Stimulated activated naive B cell treated with anti-CD40 and anti-IgM and Interleukin-4, amounts not matched to agents 10 μg/mL and 1 μg/mL and 100 μg/mL, for 72 hours (primary cell): ENCODE results near the gene BTBD7.

ENCODE experiments used
- ATAC-seq, 2 donors: fragments of 150-1000 bp; cut with Tn5 transposase; replicated peaks; 2 replicates each; pipeline ENCODE4 v1.10.0; 2021; ENCODE audit warnings: moderate library complexity in 1 of 2
- DNase-seq: peaks from one replicate; pipeline ENCODE4 v3.0.0; 2021
- H3K27ac Mint-ChIP-seq: one replicate; pipeline ENCODE4 v1.8.0; 2022; ENCODE audit warnings: mild to moderate bottlenecking, mixed read lengths
- H3K27me3 Mint-ChIP-seq, 2 donors: one replicate each; pipeline ENCODE4 v1.8.0; 2022; ENCODE audit warnings: mixed read lengths in 2 of 2
- H3K36me3 Mint-ChIP-seq, 2 donors: one replicate each; pipeline ENCODE4 v1.8.0; 2022; ENCODE audit warnings: mixed read lengths in 2 of 2, mild to moderate bottlenecking in 1 of 2
- H3K4me1 Mint-ChIP-seq, 2 donors: one replicate each; pipeline ENCODE4 v1.8.0; 2022; ENCODE audit warnings: mixed read lengths in 2 of 2, mild to moderate bottlenecking in 1 of 2
- H3K4me3 Mint-ChIP-seq, 2 donors: one replicate each; pipeline ENCODE4 v1.8.0; 2022; ENCODE audit warnings: mild to moderate bottlenecking in 2 of 2, mixed read lengths in 2 of 2, moderate library complexity in 1 of 2
- H3K9me3 Mint-ChIP-seq, 2 donors: one replicate each; pipeline ENCODE4 v1.8.0; 2022; ENCODE audit warnings: mixed read lengths in 2 of 2, mild to moderate bottlenecking in 1 of 2

The BTBD7 gene

DNA sequence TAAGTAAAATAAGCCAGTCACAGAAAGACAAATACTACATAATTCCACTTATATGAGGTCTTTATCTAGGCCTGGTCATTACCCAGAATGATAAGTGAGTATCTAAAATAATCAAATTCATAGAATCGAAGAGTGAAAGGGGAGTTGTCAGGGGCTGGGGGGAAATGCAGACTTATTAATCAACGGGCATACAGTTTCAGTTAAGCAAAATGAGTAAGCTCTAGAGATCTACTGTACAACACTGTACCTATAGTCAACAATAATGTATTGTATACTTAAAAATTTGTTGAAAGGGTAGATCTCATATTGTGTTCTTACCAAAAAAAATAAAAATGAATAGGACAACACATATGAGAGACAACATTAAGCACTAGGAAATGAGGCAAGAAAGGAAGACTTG lies 13.3 kb downstream of the BTBD7 start:
- DNase-seq (no peak), ATAC-seq (no peak)
- peak overlapping the region in 1 of 2 donors; percentile 3 for H3K4me3 Mint-ChIP-seq
- peaks cover 35 to 65% of the 10 kb centered on the region in 2 donors for H3K4me1 Mint-ChIP-seq
- H3K27ac Mint-ChIP-seq = no peak overlapping the region
- H3K36me3 Mint-ChIP-seq = peaks cover 13 to 31% of the 10 kb centered on the region in 2 donors
- no peaks in the 10 kb centered on the region for H3K27me3 Mint-ChIP-seq
- H3K9me3 Mint-ChIP-seq = no peaks in the 10 kb centered on the region

- Mint-ChIP-seq H3K27me3 (no peaks in the 10 kb centered on the region), H3K27ac (peak overlapping the region; percentile 47), H3K36me3 (peaks cover 11 to 27% of the 10 kb centered on the region in 2 donors), H3K4me1 (peaks cover 34 to 59% of the 10 kb centered on the region in 2 donors), H3K4me3 (no peak overlapping the region), H3K9me3 (no peaks in the 10 kb centered on the region)
- DNase-seq = no peak
- no peak for ATAC-seq
Measured at GRCh38 chr14:93318927-93319326, 13.9 kb downstream of the BTBD7 start.

GRCh38 chr14:93317875-93318807 lies 14.7 kb downstream of the BTBD7 start:
- peak; percentile 48 to 57 for ATAC-seq
- Mint-ChIP-seq H3K4me1 (peaks cover 27 to 51% of the 10 kb centered on the region in 2 donors), H3K4me3 (peak overlapping the region in 1 of 2 donors; percentile 62)

DNA sequence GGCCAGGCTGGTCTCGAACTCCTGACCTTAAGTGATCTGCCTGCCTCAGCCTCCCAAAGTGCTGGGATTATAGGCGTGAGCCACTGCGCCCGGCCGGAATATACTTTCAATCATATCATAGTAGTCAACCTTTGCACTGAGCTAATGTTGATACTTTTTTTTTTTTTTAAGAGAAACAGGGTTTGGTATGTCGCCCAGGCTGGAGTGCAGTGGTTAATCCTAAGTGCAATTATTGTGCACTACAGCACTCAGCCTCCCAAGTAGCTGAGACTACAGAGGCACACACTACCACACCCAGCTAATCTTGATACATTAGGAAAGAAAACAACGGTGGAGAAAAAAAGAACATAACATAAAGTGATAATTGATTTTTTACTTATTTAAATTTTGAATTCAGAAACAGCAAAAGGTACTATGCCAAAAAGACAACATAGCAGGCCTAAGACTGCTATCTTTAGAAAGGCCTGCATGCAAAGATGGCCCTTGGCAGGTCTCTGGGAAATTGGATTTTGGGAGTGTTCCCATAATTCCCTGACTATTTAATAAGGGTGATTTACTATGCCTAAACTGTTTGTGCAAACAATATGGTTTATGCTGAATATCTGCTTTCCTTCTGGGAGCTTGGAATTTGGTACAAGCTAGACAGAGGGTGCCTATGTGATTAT lies 15.5 kb downstream of the BTBD7 start:
- ATAC-seq (no peak), DNase-seq (no peak)
- Mint-ChIP-seq H3K27me3 (no peaks in the 10 kb centered on the region), H3K27ac (no peak overlapping the region), H3K4me1 (peaks cover 27 to 53% of the 10 kb centered on the region in 2 donors), H3K36me3 (peaks cover 6 to 19% of the 10 kb centered on the region in 2 donors), H3K9me3 (no peaks in the 10 kb centered on the region), H3K4me3 (no peak overlapping the region)

More at GRCh38 chr14:93317875-93318807, 14.7 kb downstream of the BTBD7 start:
- Mint-ChIP-seq H3K27ac (peak overlapping the region; percentile 10), H3K9me3 (no peaks in the 10 kb centered on the region), H3K27me3 (no peaks in the 10 kb centered on the region), H3K36me3 (peaks cover 6 to 19% of the 10 kb centered on the region in 2 donors)
- no peak for DNase-seq

- no peak overlapping the region for H3K4me3 Mint-ChIP-seq
- ATAC-seq = no peak
- no peak for DNase-seq
Measured at GRCh38 chr14:93316716-93317115, 16.1 kb downstream of the BTBD7 start.

GRCh38 chr14:93315575-93315974 lies 17.3 kb downstream of the BTBD7 start:
- Mint-ChIP-seq H3K9me3 (no peaks in the 10 kb centered on the region), H3K27me3 (no peaks in the 10 kb centered on the region), H3K4me1 (peaks cover 27 to 54% of the 10 kb centered on the region in 2 donors), H3K27ac (no peak overlapping the region), H3K36me3 (peaks cover 3 to 16% of the 10 kb centered on the region in 2 donors), H3K4me3 (no peak overlapping the region)
- DNase-seq = no peak
- ATAC-seq = no peak

More at GRCh38 chr14:93316716-93317115, 16.1 kb downstream of the BTBD7 start:
- H3K27me3 Mint-ChIP-seq = no peaks in the 10 kb centered on the region
- H3K36me3 Mint-ChIP-seq = peaks cover 5 to 18% of the 10 kb centered on the region in 2 donors
- H3K27ac Mint-ChIP-seq = no peak overlapping the region
- H3K4me1 Mint-ChIP-seq = peaks cover 27 to 58% of the 10 kb centered on the region in 2 donors
- H3K9me3 Mint-ChIP-seq = no peaks in the 10 kb centered on the region

DNA sequence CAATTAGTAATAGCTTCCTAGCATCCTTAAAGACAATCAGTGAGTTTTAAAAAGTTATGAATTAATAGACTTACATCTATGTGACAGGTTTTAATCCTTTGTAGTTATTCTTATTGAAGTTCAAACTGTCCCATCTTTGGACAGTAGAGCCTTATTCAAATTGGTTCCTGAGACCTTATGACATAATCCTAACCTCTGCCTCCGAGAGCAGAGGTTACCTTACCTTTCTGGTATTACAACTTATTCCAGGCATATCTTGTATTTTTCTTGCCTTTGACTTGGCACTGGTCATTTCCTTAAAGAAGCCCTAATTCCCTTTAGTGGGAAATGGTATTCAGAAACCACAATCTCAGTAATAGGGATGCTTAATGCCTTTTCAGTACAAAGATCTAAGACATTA lies 21.8 kb downstream of the BTBD7 start:
- H3K4me3 Mint-ChIP-seq = no peak overlapping the region
- no peak overlapping the region for H3K27ac Mint-ChIP-seq
- ATAC-seq = no peak
- H3K27me3 Mint-ChIP-seq = no peaks in the 10 kb centered on the region
- H3K4me1 Mint-ChIP-seq = peaks cover 11 to 54% of the 10 kb centered on the region in 2 donors
- H3K36me3 Mint-ChIP-seq = peaks cover 0 to 5% of the 10 kb centered on the region in 2 donors
- H3K9me3 Mint-ChIP-seq = no peaks in the 10 kb centered on the region
- DNase-seq = no peak

GRCh38 chr14:93309427-93309966 lies 23.3 kb downstream of the BTBD7 start:
- H3K27ac Mint-ChIP-seq = no peak overlapping the region
- DNase-seq = no peak
- H3K27me3 Mint-ChIP-seq = no peaks in the 10 kb centered on the region
- no peak overlapping the region for H3K4me3 Mint-ChIP-seq
- peaks cover 17 to 59% of the 10 kb centered on the region in 2 donors for H3K4me1 Mint-ChIP-seq
- peaks cover 0 to 5% of the 10 kb centered on the region in 2 donors for H3K36me3 Mint-ChIP-seq
- H3K9me3 Mint-ChIP-seq = no peaks in the 10 kb centered on the region
- ATAC-seq = no peak

DNA sequence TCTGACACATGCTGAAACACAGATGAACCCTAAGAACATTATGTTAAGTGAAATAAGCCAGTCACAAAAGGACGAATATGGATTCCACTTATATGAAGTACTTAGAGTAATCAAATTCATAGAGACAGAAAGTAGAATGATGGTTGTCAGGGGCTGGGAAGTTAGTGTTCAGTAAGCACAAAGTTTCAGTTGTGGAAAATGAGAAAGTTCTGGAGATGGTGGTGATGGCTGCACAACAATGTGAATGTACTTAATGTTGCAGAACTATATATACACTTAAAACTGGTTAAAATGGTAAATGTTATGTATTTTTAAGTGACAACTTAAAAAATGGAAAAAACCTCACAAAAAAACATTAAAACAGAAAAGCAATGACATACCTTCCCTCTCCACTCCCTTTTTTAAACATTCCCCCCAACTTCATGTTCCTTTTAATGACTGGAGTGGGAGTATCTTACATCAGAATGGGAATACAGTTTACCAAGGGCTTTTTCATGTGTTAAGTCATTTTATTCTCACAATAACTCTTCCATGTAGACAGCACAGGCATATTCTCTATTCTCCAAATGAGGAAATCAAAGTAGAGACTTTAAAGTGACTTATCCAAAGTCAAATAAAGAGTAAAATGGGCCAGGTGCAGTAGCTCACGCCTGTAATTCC lies 24.0 kb downstream of the BTBD7 start:
- H3K36me3 Mint-ChIP-seq = peaks cover under 1 to 5% of the 10 kb centered on the region in 2 donors
- H3K27ac Mint-ChIP-seq = no peak overlapping the region
- peaks cover 19 to 59% of the 10 kb centered on the region in 2 donors for H3K4me1 Mint-ChIP-seq
- no peak overlapping the region for H3K4me3 Mint-ChIP-seq
- H3K9me3 Mint-ChIP-seq = no peaks in the 10 kb centered on the region
- DNase-seq = no peak
- ATAC-seq = no peak
- no peaks in the 10 kb centered on the region for H3K27me3 Mint-ChIP-seq

DNA sequence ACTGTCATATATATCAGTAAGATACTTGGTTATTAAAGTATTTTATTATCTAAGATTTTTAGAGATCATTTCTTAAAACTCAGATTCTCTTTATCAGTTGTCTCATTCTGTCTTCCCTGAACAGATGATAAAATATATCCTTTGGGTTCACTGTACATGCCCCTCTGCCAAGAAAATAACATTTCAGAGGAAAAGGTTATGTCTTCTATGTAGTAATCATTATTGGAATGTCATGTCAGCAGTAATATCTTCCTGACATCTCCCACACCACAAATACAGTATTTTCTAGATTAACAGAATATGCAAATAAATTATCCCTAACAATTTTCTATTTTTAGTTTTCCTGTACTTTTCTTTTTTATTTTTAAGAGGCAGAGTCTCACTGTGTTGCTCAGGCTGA lies 26.0 kb downstream of the BTBD7 start:
- peaks cover 26 to 54% of the 10 kb centered on the region in 2 donors for H3K4me1 Mint-ChIP-seq
- no peak for ATAC-seq

GRCh38 chr14:93305725-93306418 lies 27.0 kb downstream of the BTBD7 start:
- Mint-ChIP-seq H3K36me3 (peaks cover 7 to 11% of the 10 kb centered on the region in 2 donors), H3K27me3 (no peaks in the 10 kb centered on the region), H3K4me1 (peaks cover 27 to 52% of the 10 kb centered on the region in 2 donors), H3K4me3 (no peak overlapping the region), H3K9me3 (no peaks in the 10 kb centered on the region), H3K27ac (no peak overlapping the region)
- ATAC-seq (no peak), DNase-seq (no peak)

More for the DNA sequence above, 26.0 kb downstream of the BTBD7 start:
- Mint-ChIP-seq H3K27ac (no peak overlapping the region), H3K4me3 (no peak overlapping the region), H3K27me3 (no peaks in the 10 kb centered on the region), H3K36me3 (peaks cover 7 to 8% of the 10 kb centered on the region in 2 donors), H3K9me3 (no peaks in the 10 kb centered on the region)
- DNase-seq = no peak

- no peak for ATAC-seq
- DNase-seq = no peak
- H3K9me3 Mint-ChIP-seq = no peaks in the 10 kb centered on the region
- H3K27ac Mint-ChIP-seq = no peak overlapping the region
- H3K27me3 Mint-ChIP-seq = no peaks in the 10 kb centered on the region
- peaks cover 10 to 15% of the 10 kb centered on the region in 2 donors for H3K36me3 Mint-ChIP-seq
- H3K4me1 Mint-ChIP-seq = peaks cover 32 to 56% of the 10 kb centered on the region in 2 donors
- H3K4me3 Mint-ChIP-seq = no peak overlapping the region
Measured at GRCh38 chr14:93304771-93305170, 28.1 kb downstream of the BTBD7 start.

GRCh38 chr14:93303659-93304058 lies 29.2 kb downstream of the BTBD7 start:
- no peak overlapping the region for H3K4me3 Mint-ChIP-seq
- no peaks in the 10 kb centered on the region for H3K9me3 Mint-ChIP-seq
- H3K27me3 Mint-ChIP-seq = no peaks in the 10 kb centered on the region
- no peak overlapping the region for H3K27ac Mint-ChIP-seq
- H3K4me1 Mint-ChIP-seq = peaks cover 33 to 56% of the 10 kb centered on the region in 2 donors
- H3K36me3 Mint-ChIP-seq = peaks cover 8 to 15% of the 10 kb centered on the region in 2 donors
- DNase-seq (no peak), ATAC-seq (no peak)
